ENCODE data around the gene OR1C1. TPM values are rescaled to one million over a fixed set of nuclear protein-coding genes. Genes with fewer than 3 reads are reported as not detected.

Gene OR1C1
- polyA plus RNA-seq, 1 donor (not counting 4 experiments of a cell fraction or from before 2014, with no cell fraction given) = not detected

DNA sequence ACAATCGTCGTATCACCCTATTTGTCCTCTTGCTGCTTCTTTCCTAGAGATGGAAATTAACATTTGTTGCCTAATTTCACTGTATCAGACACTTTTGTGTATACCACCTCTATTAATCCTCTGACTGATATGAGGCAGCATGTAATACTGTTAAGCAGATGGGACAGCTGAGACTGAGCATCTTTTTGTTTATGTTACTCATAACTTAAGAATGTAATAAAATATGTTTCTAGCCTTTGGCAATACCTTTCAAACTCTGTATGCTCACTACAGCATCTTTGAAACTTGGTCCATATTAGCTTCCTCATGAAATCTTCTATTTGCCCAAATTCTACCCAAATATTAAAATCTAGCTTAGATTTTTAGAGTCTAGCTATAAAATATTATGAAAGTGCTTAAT is 19.6 kb downstream of the OR1C1 start:
- Histone ChIP-seq H3K27me3 (ENCODE audit: control insufficient read depth, extremely low read depth, insufficient read depth, low read length) (no peaks in the 10 kb centered on the region), H3K9me3 (ENCODE audit: control insufficient read depth, low read depth, low read length) (no peaks in the 10 kb centered on the region), H3K9me1 (ENCODE audit: control insufficient read depth, extremely low read depth, insufficient read depth, low read length) (no peaks in the 10 kb centered on the region), H3K36me3 (ENCODE audit: control insufficient read depth in 2 of 2, extremely low read depth in 1 of 2, insufficient read depth in 2 of 2, low read length in 2 of 2) (no peaks in the 10 kb centered on the region), H2AFZ (ENCODE audit: control insufficient read depth, low read length) (no peak overlapping the region), H3K4me1 (ENCODE audit: control insufficient read depth, extremely low read depth, insufficient read depth, low read length) (no peaks in the 10 kb centered on the region), H3K79me2 (ENCODE audit: control insufficient read depth, insufficient read depth, low read length) (no peaks in the 10 kb centered on the region), H3K27ac (ENCODE audit: control insufficient read depth, insufficient read depth, low read length) (no peak overlapping the region), H4K20me1 (ENCODE audit: control insufficient read depth, extremely low read depth, insufficient read depth, low read length) (no peaks in the 10 kb centered on the region), H3K4me2 (ENCODE audit: control insufficient read depth, extremely low read depth, insufficient read depth, low read depth, low read length) (no peak overlapping the region), H3K4me3 (ENCODE audit: control insufficient read depth in 2 of 3, extremely low read depth in 1 of 3, insufficient read depth in 2 of 3, low read depth in 1 of 3, low read length in 3 of 3) (no peak overlapping the region), H3K9ac (ENCODE audit: control insufficient read depth, extremely low read depth, insufficient read depth, low read length) (no peak overlapping the region)
- TF ChIP-seq, protein P1, sequence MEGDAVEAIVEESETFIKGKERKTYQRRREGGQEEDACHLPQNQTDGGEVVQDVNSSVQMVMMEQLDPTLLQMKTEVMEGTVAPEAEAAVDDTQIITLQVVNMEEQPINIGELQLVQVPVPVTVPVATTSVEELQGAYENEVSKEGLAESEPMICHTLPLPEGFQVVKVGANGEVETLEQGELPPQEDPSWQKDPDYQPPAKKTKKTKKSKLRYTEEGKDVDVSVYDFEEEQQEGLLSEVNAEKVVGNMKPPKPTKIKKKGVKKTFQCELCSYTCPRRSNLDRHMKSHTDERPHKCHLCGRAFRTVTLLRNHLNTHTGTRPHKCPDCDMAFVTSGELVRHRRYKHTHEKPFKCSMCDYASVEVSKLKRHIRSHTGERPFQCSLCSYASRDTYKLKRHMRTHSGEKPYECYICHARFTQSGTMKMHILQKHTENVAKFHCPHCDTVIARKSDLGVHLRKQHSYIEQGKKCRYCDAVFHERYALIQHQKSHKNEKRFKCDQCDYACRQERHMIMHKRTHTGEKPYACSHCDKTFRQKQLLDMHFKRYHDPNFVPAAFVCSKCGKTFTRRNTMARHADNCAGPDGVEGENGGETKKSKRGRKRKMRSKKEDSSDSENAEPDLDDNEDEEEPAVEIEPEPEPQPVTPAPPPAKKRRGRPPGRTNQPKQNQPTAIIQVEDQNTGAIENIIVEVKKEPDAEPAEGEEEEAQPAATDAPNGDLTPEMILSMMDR (optimal IDR thresholded peaks at IDR 0.05 in 1 of 3, IDR thresholded peaks at IDR 0.05 in 1 of 3, conservative IDR thresholded peaks at IDR 0.05 in 1 of 3; ENCODE audit: extremely low read depth in 1 of 3, insufficient read depth in 2 of 3, low read length in 3 of 3) = no peak
- no peak for TF ChIP-seq EZH2 (IDR thresholded peaks at IDR 0.05; ENCODE audit: low read length)
- DNase-seq (ENCODE audit: low read depth, low spot score) (no peak), FAIRE-seq (no peak)
- dilution Hi-C loops (cut with MboI; ENCODE audit: extremely low pct_ligation_motif_present, low sequenced_read_pairs) = no loop called here

DNA sequence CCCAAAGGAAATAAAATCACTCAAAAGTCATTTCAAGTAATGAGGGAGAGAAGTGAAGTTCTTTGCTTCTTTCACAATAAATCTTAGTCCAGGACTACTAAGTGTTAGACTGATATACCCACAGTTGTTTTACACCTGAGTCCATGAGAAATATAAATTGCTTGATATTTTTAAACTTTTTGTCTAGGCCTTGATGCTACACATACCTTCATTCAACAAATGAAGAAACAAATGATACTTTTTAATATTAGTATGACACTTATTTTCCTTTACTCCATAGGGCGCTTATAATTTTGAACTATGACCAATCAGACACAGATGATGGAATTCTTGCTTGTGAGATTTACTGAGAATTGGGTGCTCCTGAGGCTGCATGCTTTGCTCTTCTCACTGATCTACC is 22.0 kb downstream of the OR1C1 start, which contains the start of gene OR14K1:
TSS of gene OR14K1 (plus strand) at position 301 of the 400 bp plus-strand sequence. CDS start at position 301, 0 bp downstream.
- no peak within 1 kb of the TSS for H3K27ac ChIP-seq (ENCODE audit: control insufficient read depth, insufficient read depth, low read length)
- H3K27me3 ChIP-seq (ENCODE audit: control insufficient read depth, extremely low read depth, insufficient read depth, low read length) = no peaks in the 10 kb centered on the region
- no peak for TF ChIP-seq EZH2 (IDR thresholded peaks at IDR 0.05; ENCODE audit: low read length)
- TF ChIP-seq, protein P1 (optimal IDR thresholded peaks at IDR 0.05 in 1 of 3, IDR thresholded peaks at IDR 0.05 in 1 of 3, conservative IDR thresholded peaks at IDR 0.05 in 1 of 3; ENCODE audit: extremely low read depth in 1 of 3, insufficient read depth in 2 of 3, low read length in 3 of 3) = no peak
- no peaks in the 10 kb centered on the region for H3K4me1 ChIP-seq (ENCODE audit: control insufficient read depth, extremely low read depth, insufficient read depth, low read length)
- H3K36me3 ChIP-seq (ENCODE audit: control insufficient read depth in 2 of 2, extremely low read depth in 1 of 2, insufficient read depth in 2 of 2, low read length in 2 of 2) = no peaks in the 10 kb centered on the region
- H3K9me1 ChIP-seq (ENCODE audit: control insufficient read depth, extremely low read depth, insufficient read depth, low read length) = no peaks in the 10 kb centered on the region
- FAIRE-seq (no peak), DNase-seq (ENCODE audit: low read depth, low spot score) (no peak)
- H3K79me2 ChIP-seq (ENCODE audit: control insufficient read depth, insufficient read depth, low read length) = no peaks in the 10 kb centered on the region
- no peak within 1 kb of the TSS for H3K9ac ChIP-seq (ENCODE audit: control insufficient read depth, extremely low read depth, insufficient read depth, low read length)
- H4K20me1 ChIP-seq (ENCODE audit: control insufficient read depth, extremely low read depth, insufficient read depth, low read length) = no peaks in the 10 kb centered on the region
- no peak within 1 kb of the TSS for H3K4me2 ChIP-seq (ENCODE audit: control insufficient read depth, extremely low read depth, insufficient read depth, low read depth, low read length)
- no peak within 1 kb of the TSS for H3K4me3 ChIP-seq (ENCODE audit: control insufficient read depth in 2 of 3, extremely low read depth in 1 of 3, insufficient read depth in 2 of 3, low read depth in 1 of 3, low read length in 3 of 3)
- dilution Hi-C loops (cut with MboI; ENCODE audit: extremely low pct_ligation_motif_present, low sequenced_read_pairs) = no loop called here
- H2AFZ ChIP-seq (ENCODE audit: control insufficient read depth, low read length) = no peak within 1 kb of the TSS
- peaks cover 4% of the 10 kb centered on the region for H3K9me3 ChIP-seq (ENCODE audit: control insufficient read depth, low read depth, low read length)

Data from keratinocyte (primary cell).